WTC11 (cell line): Measurements from ENCODE around the gene OGFR. TPM values are rescaled to one million over a fixed set of nuclear protein-coding genes. Genes with fewer than 3 reads are reported as not detected.

Source experiments
- ATAC-seq: fragments of 200-7000 bp; cut with Tn5 transposase; 2 replicates; pipeline ENCODE4 v1.10.0; 2021; ENCODE audit warnings: mild to moderate bottlenecking, moderate library complexity
- CTCF ChIA-PET: fragments of 300-600 bp; sonication (Branson Sonifier 250); formaldehyde crosslinking; loops from one replicate; lab custom pipeline; 2021; ENCODE audit warnings: antibody characterized with exemption; lab: Charles Lee
- POLR2A ChIA-PET: fragments of 350-600 bp; sonication (Branson Sonifier 250); formaldehyde crosslinking; loops from one replicate; lab custom pipeline; 2021; ENCODE audit warnings: antibody characterized with exemption; lab: Charles Lee
- DNase-seq: peaks from one replicate; pipeline ENCODE4 v3.0.0; 2021; ENCODE audit warnings: low spot score
- H3K27ac Mint-ChIP-seq: 2 replicates; pipeline ENCODE4 v1.8.0; 2021; ENCODE audit warnings: mixed read lengths
- H3K27me3 Mint-ChIP-seq: 2 replicates; pipeline ENCODE4 v1.8.0; 2021; ENCODE audit warnings: low read depth, mild to moderate bottlenecking, moderate library complexity, mixed read lengths
- H3K36me3 Mint-ChIP-seq: 2 replicates; pipeline ENCODE4 v1.8.0; 2021; ENCODE audit warnings: mixed read lengths
- H3K4me1 Mint-ChIP-seq: 2 replicates; pipeline ENCODE4 v1.8.0; 2022; ENCODE audit warnings: mixed read lengths
- H3K4me3 Mint-ChIP-seq: 2 replicates; pipeline ENCODE4 v1.8.0; 2021; ENCODE audit warnings: mild to moderate bottlenecking, moderate library complexity, mixed read lengths
- H3K9me3 Mint-ChIP-seq: 2 replicates; pipeline ENCODE4 v1.8.0; 2021; ENCODE audit warnings: mixed read lengths
- ATF1 ChIP-seq: sonication (generic); formaldehyde crosslinking; IDR thresholded peaks from 2 replicates; pipeline ENCODE4 v1.8.1; 2023; ENCODE audit warnings: mild to moderate bottlenecking, moderate library complexity, missing genetic modification reagents
- ESRRA ChIP-seq: sonication (generic); formaldehyde crosslinking; IDR thresholded peaks from 2 replicates; pipeline ENCODE4 v1.8.1; 2022; ENCODE audit warnings: mild to moderate bottlenecking, missing genetic modification reagents, borderline replicate concordance
- FOXP1 ChIP-seq: sonication (generic); formaldehyde crosslinking; IDR thresholded peaks from 2 replicates; pipeline ENCODE4 v1.8.0; 2022; ENCODE audit warnings: missing genetic modification reagents, mild to moderate bottlenecking, moderate library complexity, borderline replicate concordance
- GABPB1 ChIP-seq: sonication (generic); formaldehyde crosslinking; IDR thresholded peaks from 2 replicates; pipeline ENCODE4 v1.8.1; 2023; ENCODE audit warnings: mild to moderate bottlenecking, missing genetic modification reagents
- HMGA2 ChIP-seq: fragments of 250-450 bp; sonication (Bioruptor Pico); IDR thresholded peaks from 2 replicates; pipeline ENCODE4 v1.4.0; 2021; ENCODE audit warnings: mild to moderate bottlenecking, moderate library complexity
- JAZF1 ChIP-seq: fragments of 250-450 bp; sonication (Bioruptor Pico); IDR thresholded peaks from 2 replicates; pipeline ENCODE4 v1.9.0; 2021; ENCODE audit warnings: moderate library complexity, mild to moderate bottlenecking, inconsistent platforms
- MYBL2 ChIP-seq: sonication (generic); formaldehyde crosslinking; IDR thresholded peaks from 2 replicates; pipeline ENCODE4 v1.8.1; 2023; ENCODE audit warnings: mild to moderate bottlenecking, moderate library complexity, missing genetic modification reagents
- NFATC4 ChIP-seq: fragments of 250-450 bp; sonication (Bioruptor Pico); IDR thresholded peaks from 2 replicates; pipeline ENCODE4 v1.9.0; 2021; ENCODE audit warnings: mild to moderate bottlenecking
- NFE2L1 ChIP-seq: sonication (generic); formaldehyde crosslinking; IDR thresholded peaks from 2 replicates; pipeline ENCODE4 v1.8.1; 2023; ENCODE audit warnings: missing genetic modification reagents
- NR2C2 ChIP-seq: sonication (generic); formaldehyde crosslinking; IDR thresholded peaks from 2 replicates; pipeline ENCODE4 v1.8.0; 2022; ENCODE audit warnings: mild to moderate bottlenecking, missing genetic modification reagents
- PRRX2 ChIP-seq: fragments of 250-450 bp; sonication (Bioruptor Pico); IDR thresholded peaks from 2 replicates; pipeline ENCODE4 v1.8.0; 2021; ENCODE audit warnings: mild to moderate bottlenecking
- RELA ChIP-seq: sonication (generic); formaldehyde crosslinking; IDR thresholded peaks from 2 replicates; pipeline ENCODE4 v1.8.1; 2022; ENCODE audit warnings: missing genetic modification reagents, mild to moderate bottlenecking, borderline replicate concordance
- RORB ChIP-seq: fragments of 250-450 bp; sonication (Bioruptor Pico); IDR thresholded peaks from 2 replicates; pipeline ENCODE4 v1.9.0; 2021; ENCODE audit warnings: mild to moderate bottlenecking
- SMAD3 ChIP-seq: sonication (generic); formaldehyde crosslinking; IDR thresholded peaks from 2 replicates; pipeline ENCODE4 v1.8.0; 2022; ENCODE audit warnings: missing genetic modification reagents, mild to moderate bottlenecking, borderline replicate concordance
- SMAD4 ChIP-seq: sonication (generic); formaldehyde crosslinking; IDR thresholded peaks from 2 replicates; pipeline ENCODE4 v1.8.0; 2022; ENCODE audit warnings: mild to moderate bottlenecking, missing genetic modification reagents
- SP1 ChIP-seq: sonication (generic); formaldehyde crosslinking; conservative IDR thresholded peaks from 2 replicates; pipeline ENCODE4 v1.8.1; 2022; ENCODE audit warnings: missing genetic modification reagents
- ZNF138 ChIP-seq: sonication (generic); formaldehyde crosslinking; conservative IDR thresholded peaks from 2 replicates; pipeline ENCODE4 v1.8.1; 2022; ENCODE audit warnings: mild to moderate bottlenecking, moderate library complexity, missing genetic modification reagents
- ZNF263 ChIP-seq: sonication (generic); formaldehyde crosslinking; IDR thresholded peaks from 2 replicates; pipeline ENCODE4 v1.8.1; 2022; ENCODE audit warnings: low read depth, mild to moderate bottlenecking, moderate library complexity, missing genetic modification reagents
- ZNF317 ChIP-seq: sonication (generic); formaldehyde crosslinking; IDR thresholded peaks from 2 replicates; pipeline ENCODE4 v1.8.1; 2023; ENCODE audit warnings: low read depth, mild to moderate bottlenecking, moderate library complexity, missing genetic modification reagents, borderline replicate concordance
- ZNF416 ChIP-seq: fragments of 250-450 bp; sonication (Bioruptor Pico); IDR thresholded peaks from 2 replicates; pipeline ENCODE4 v1.9.0; 2021; ENCODE audit warnings: mild to moderate bottlenecking, inconsistent platforms
- ZNF423 ChIP-seq: fragments of 250-450 bp; sonication (Bioruptor Pico); IDR thresholded peaks from 2 replicates; pipeline ENCODE4 v2.1.2; 2022; ENCODE audit warnings: mild to moderate bottlenecking, moderate library complexity
- total RNA-seq: library from RNA; stranded (reverse); gene quantifications from 3 replicates; pipeline ENCODE4 v1.2.3, GENCODE V29; 2021
- TF ChIP-seq, protein P1 (sequence below): sonication (generic); formaldehyde crosslinking; IDR thresholded peaks from 2 replicates; pipeline ENCODE4 v1.8.0; 2022; ENCODE audit warnings: mild to moderate bottlenecking, missing genetic modification reagents
- TF ChIP-seq, protein P2 (sequence below): sonication (generic); formaldehyde crosslinking; IDR thresholded peaks from 2 replicates; pipeline ENCODE4 v1.8.1; 2022; ENCODE audit warnings: low read depth, mild to moderate bottlenecking, moderate library complexity, missing genetic modification reagents, borderline replicate concordance
- TF ChIP-seq, protein P3 (sequence below): fragments of 250-450 bp; sonication (Bioruptor Pico); IDR thresholded peaks from 2 replicates; pipeline ENCODE4 v1.9.0; 2021; ENCODE audit warnings: mild to moderate bottlenecking, borderline replicate concordance
- TF ChIP-seq, protein P4 (sequence below): sonication (generic); formaldehyde crosslinking; IDR thresholded peaks from 2 replicates; pipeline ENCODE4 v1.8.0; 2022; ENCODE audit warnings: mild to moderate bottlenecking, missing genetic modification reagents
- TF ChIP-seq, protein P5 (sequence below): sonication (generic); formaldehyde crosslinking; IDR thresholded peaks from 2 replicates; pipeline ENCODE4 v1.8.1; 2022; ENCODE audit warnings: mild to moderate bottlenecking, moderate library complexity, missing genetic modification reagents

The OGFR gene
- total RNA-seq, 1 experiment from 2014 or later, result 43.3 TPM

GRCh38 chr20:62763404-62763803, 41.2 kb upstream of the OGFR start:
- Mint-ChIP-seq H3K9me3 (no peaks in the 10 kb centered on the region), H3K36me3 (no peaks in the 10 kb centered on the region), H3K4me3 (no peak overlapping the region), H3K27me3 (no peaks in the 10 kb centered on the region), H3K27ac (no peak overlapping the region), H3K4me1 (no peaks in the 10 kb centered on the region; the same call in 1 of the 2 replicates)
- TF ChIP-seq, protein P1, sequence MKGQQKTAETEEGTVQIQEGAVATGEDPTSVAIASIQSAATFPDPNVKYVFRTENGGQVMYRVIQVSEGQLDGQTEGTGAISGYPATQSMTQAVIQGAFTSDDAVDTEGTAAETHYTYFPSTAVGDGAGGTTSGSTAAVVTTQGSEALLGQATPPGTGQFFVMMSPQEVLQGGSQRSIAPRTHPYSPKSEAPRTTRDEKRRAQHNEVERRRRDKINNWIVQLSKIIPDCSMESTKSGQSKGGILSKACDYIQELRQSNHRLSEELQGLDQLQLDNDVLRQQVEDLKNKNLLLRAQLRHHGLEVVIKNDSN (CRISPR knock-in tag), result no peak
- TF ChIP-seq JAZF1, result no peak
- ATAC-seq, result no peak
- POLR2A ChIA-PET, result no interaction called here
- no peak for DNase-seq
- CTCF ChIA-PET, result interaction anchor here (0.9 to 1.4 kb wide), 5 partner anchors 11 to 57 kb away, joined by 3 to 5 read pairs (median 4); partner anchors contain the start of gene NTSR1

- Mint-ChIP-seq H3K27me3 (no peaks in the 10 kb centered on the region), H3K4me1 (peaks cover 2% of the 10 kb centered on the region; the same call in 1 of the 2 replicates), H3K9me3 (no peaks in the 10 kb centered on the region), H3K27ac (no peak overlapping the region), H3K36me3 (no peaks in the 10 kb centered on the region), H3K4me3 (no peak overlapping the region)
- CTCF ChIA-PET, result interaction anchor here (0.6 to 2.0 kb wide), 2 partner anchors 18 to 27 kb away, joined by 3 to 6 read pairs; no protein-coding TSS in a partner anchor
- POLR2A ChIA-PET, result no interaction called here
- ATAC-seq (no peak), DNase-seq (no peak)
- TF ChIP-seq, protein P2, sequence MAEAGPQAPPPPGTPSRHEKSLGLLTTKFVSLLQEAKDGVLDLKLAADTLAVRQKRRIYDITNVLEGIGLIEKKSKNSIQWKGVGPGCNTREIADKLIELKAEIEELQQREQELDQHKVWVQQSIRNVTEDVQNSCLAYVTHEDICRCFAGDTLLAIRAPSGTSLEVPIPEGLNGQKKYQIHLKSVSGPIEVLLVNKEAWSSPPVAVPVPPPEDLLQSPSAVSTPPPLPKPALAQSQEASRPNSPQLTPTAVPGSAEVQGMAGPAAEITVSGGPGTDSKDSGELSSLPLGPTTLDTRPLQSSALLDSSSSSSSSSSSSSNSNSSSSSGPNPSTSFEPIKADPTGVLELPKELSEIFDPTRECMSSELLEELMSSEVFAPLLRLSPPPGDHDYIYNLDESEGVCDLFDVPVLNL (CRISPR knock-in tag), result no peak
- no peak for TF ChIP-seq ZNF317 (CRISPR knock-in tag)
- no peak for TF ChIP-seq SMAD4
- TF ChIP-seq, protein P3, sequence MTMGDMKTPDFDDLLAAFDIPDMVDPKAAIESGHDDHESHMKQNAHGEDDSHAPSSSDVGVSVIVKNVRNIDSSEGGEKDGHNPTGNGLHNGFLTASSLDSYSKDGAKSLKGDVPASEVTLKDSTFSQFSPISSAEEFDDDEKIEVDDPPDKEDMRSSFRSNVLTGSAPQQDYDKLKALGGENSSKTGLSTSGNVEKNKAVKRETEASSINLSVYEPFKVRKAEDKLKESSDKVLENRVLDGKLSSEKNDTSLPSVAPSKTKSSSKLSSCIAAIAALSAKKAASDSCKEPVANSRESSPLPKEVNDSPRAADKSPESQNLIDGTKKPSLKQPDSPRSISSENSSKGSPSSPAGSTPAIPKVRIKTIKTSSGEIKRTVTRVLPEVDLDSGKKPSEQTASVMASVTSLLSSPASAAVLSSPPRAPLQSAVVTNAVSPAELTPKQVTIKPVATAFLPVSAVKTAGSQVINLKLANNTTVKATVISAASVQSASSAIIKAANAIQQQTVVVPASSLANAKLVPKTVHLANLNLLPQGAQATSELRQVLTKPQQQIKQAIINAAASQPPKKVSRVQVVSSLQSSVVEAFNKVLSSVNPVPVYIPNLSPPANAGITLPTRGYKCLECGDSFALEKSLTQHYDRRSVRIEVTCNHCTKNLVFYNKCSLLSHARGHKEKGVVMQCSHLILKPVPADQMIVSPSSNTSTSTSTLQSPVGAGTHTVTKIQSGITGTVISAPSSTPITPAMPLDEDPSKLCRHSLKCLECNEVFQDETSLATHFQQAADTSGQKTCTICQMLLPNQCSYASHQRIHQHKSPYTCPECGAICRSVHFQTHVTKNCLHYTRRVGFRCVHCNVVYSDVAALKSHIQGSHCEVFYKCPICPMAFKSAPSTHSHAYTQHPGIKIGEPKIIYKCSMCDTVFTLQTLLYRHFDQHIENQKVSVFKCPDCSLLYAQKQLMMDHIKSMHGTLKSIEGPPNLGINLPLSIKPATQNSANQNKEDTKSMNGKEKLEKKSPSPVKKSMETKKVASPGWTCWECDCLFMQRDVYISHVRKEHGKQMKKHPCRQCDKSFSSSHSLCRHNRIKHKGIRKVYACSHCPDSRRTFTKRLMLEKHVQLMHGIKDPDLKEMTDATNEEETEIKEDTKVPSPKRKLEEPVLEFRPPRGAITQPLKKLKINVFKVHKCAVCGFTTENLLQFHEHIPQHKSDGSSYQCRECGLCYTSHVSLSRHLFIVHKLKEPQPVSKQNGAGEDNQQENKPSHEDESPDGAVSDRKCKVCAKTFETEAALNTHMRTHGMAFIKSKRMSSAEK (CRISPR knock-in tag), result no peak
- no peak for TF ChIP-seq NFATC4 (CRISPR knock-in tag)
- TF ChIP-seq NR2C2, result no peak
- no peak for TF ChIP-seq NFE2L1 (CRISPR knock-in tag)
- no peak for TF ChIP-seq GABPB1
- TF ChIP-seq FOXP1, result no peak
- TF ChIP-seq ESRRA (CRISPR knock-in tag), result no peak
- TF ChIP-seq, protein P4, sequence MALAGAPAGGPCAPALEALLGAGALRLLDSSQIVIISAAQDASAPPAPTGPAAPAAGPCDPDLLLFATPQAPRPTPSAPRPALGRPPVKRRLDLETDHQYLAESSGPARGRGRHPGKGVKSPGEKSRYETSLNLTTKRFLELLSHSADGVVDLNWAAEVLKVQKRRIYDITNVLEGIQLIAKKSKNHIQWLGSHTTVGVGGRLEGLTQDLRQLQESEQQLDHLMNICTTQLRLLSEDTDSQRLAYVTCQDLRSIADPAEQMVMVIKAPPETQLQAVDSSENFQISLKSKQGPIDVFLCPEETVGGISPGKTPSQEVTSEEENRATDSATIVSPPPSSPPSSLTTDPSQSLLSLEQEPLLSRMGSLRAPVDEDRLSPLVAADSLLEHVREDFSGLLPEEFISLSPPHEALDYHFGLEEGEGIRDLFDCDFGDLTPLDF (CRISPR knock-in tag), result no peak
- TF ChIP-seq ZNF416, result no peak
Measured at GRCh38 chr20:62764156-62764935, 40.3 kb upstream of the OGFR start.

GRCh38 chr20:62765021-62765420, 39.6 kb upstream of the OGFR start:
- Mint-ChIP-seq H3K4me3 (no peak overlapping the region), H3K4me1 (peaks cover 2% of the 10 kb centered on the region; the same call in 1 of the 2 replicates), H3K36me3 (no peaks in the 10 kb centered on the region), H3K27ac (no peak overlapping the region), H3K9me3 (no peaks in the 10 kb centered on the region), H3K27me3 (no peaks in the 10 kb centered on the region)
- peak; percentile 26; the same call in 1 of the 2 replicates for ATAC-seq
- ChIA-PET CTCF (interaction anchor here (0.6 to 2.0 kb wide), 4 partner anchors 17 to 29 kb away, joined by 3 to 6 read pairs (median 4); no protein-coding TSS in a partner anchor), POLR2A (no interaction called here)
- DNase-seq, result no peak
- no peak for TF ChIP-seq ZNF423
- TF ChIP-seq SMAD3 (CRISPR knock-in tag), result no peak
- TF ChIP-seq NR2C2, result no peak
- TF ChIP-seq SP1 (CRISPR knock-in tag), result no peak
- TF ChIP-seq, protein P5, sequence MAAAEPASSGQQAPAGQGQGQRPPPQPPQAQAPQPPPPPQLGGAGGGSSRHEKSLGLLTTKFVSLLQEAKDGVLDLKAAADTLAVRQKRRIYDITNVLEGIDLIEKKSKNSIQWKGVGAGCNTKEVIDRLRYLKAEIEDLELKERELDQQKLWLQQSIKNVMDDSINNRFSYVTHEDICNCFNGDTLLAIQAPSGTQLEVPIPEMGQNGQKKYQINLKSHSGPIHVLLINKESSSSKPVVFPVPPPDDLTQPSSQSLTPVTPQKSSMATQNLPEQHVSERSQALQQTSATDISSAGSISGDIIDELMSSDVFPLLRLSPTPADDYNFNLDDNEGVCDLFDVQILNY, result no peak
- TF ChIP-seq PRRX2, result no peak
- TF ChIP-seq HMGA2 (CRISPR knock-in tag), result no peak
- TF ChIP-seq ZNF263 (CRISPR knock-in tag), result no peak
- no peak for TF ChIP-seq ATF1 (CRISPR knock-in tag)
- no peak for TF ChIP-seq RORB
- TF ChIP-seq ZNF138, result no peak
- no peak for TF ChIP-seq MYBL2 (CRISPR knock-in tag)
- TF ChIP-seq NFE2L1 (CRISPR knock-in tag), result no peak
- TF ChIP-seq RELA (CRISPR knock-in tag), result no peak
